H9 (cell line): ENCODE measurements around the gene TRIL. TPM values are rescaled to one million over a fixed set of nuclear protein-coding genes. Genes with fewer than 3 reads are reported as not detected.

ENCODE experiments used
- DNase-seq: peaks from one replicate; pipeline ENCODE4 v3.0.0-alpha.2; 2017
- H2AFZ ChIP-seq: one replicate; pipeline ENCODE4 v1.6.1; 2013; ENCODE audit warnings: mild to moderate bottlenecking, low read length, control low read depth, moderate library complexity
- H2AK5ac ChIP-seq: 2 replicates; pipeline ENCODE4 v1.6.1; 2013; ENCODE audit warnings: low read length, control low read depth, mixed read lengths; ENCODE audit not compliant: insufficient read length
- H2BK120ac ChIP-seq: one replicate; pipeline ENCODE4 v1.6.1; 2013; ENCODE audit warnings: low read depth, mild to moderate bottlenecking, low read length, control low read depth, inconsistent platforms; ENCODE audit not compliant: poor library complexity, severe bottlenecking
- H2BK12ac ChIP-seq: 2 replicates; pipeline ENCODE4 v1.6.1; 2013; ENCODE audit warnings: low read length, control low read depth, mixed read lengths, low read depth; ENCODE audit not compliant: insufficient read length
- H2BK15ac ChIP-seq: 2 replicates; pipeline ENCODE4 v1.6.1; 2013; ENCODE audit warnings: low read depth, low read length, control low read depth
- H2BK20ac ChIP-seq: one replicate; pipeline ENCODE4 v1.6.1; 2013; ENCODE audit warnings: low read depth, mild to moderate bottlenecking, low read length, control low read depth, inconsistent platforms; ENCODE audit not compliant: poor library complexity, severe bottlenecking
- H2BK5ac ChIP-seq: 2 replicates; pipeline ENCODE4 v1.6.1; 2013; ENCODE audit warnings: low read length, control low read depth, mixed read lengths; ENCODE audit not compliant: insufficient read length
- H3K14ac ChIP-seq: 2 replicates; pipeline ENCODE4 v1.6.1; 2013; ENCODE audit warnings: low read length, control low read depth; ENCODE audit not compliant: insufficient read depth
- H3K18ac ChIP-seq: 2 replicates; pipeline ENCODE4 v1.6.1; 2013; ENCODE audit warnings: low read depth, mild to moderate bottlenecking, mixed read lengths, low read length, control low read depth; ENCODE audit not compliant: insufficient read length
- H3K23ac ChIP-seq: 2 replicates; pipeline ENCODE4 v1.6.1; 2013; ENCODE audit warnings: low read length, control low read depth, mixed read lengths, low read depth; ENCODE audit not compliant: insufficient read length
- H3K23me2 ChIP-seq: 2 replicates; pipeline ENCODE4 v1.6.1; 2013; ENCODE audit warnings: low read depth, mild to moderate bottlenecking, mixed read lengths, low read length, control low read depth; ENCODE audit not compliant: insufficient read length, poor library complexity, severe bottlenecking
- H3K27ac ChIP-seq: 2 replicates; pipeline ENCODE4 v1.5.1; 2013; ENCODE audit warnings: low read length, control low read depth, mixed read lengths, low read depth; ENCODE audit not compliant: insufficient read length
- H3K27me3 ChIP-seq: 2 replicates; pipeline ENCODE4 v1.6.1; 2013; ENCODE audit warnings: low read length, control low read depth, inconsistent platforms; ENCODE audit not compliant: insufficient read depth
- H3K4ac ChIP-seq: 2 replicates; pipeline ENCODE4 v1.6.1; 2013; ENCODE audit warnings: low read depth, mild to moderate bottlenecking, control low read depth, inconsistent platforms, low read length, moderate library complexity
- H3K4me1 ChIP-seq: 2 replicates; pipeline ENCODE4 v1.6.1; 2013; ENCODE audit warnings: low read length, control low read depth, inconsistent platforms; ENCODE audit not compliant: insufficient read depth
- H3K4me2 ChIP-seq: 2 replicates; pipeline ENCODE4 v1.6.1; 2013; ENCODE audit warnings: low read length, control low read depth, mixed read lengths; ENCODE audit not compliant: insufficient read length, insufficient read depth
- H3K56ac ChIP-seq: 2 replicates; pipeline ENCODE4 v1.6.1; 2013; ENCODE audit warnings: low read depth, mild to moderate bottlenecking, mixed read lengths, low read length, control low read depth; ENCODE audit not compliant: insufficient read length
- H3K79me1 ChIP-seq: 2 replicates; pipeline ENCODE4 v1.6.1; 2013; ENCODE audit warnings: low read depth, mild to moderate bottlenecking, moderate library complexity, low read length, control low read depth, inconsistent platforms; ENCODE audit not compliant: insufficient read depth, poor library complexity, severe bottlenecking
- H3K79me2 ChIP-seq: 2 replicates; pipeline ENCODE4 v1.6.1; 2013; ENCODE audit warnings: low read length, control low read depth, inconsistent platforms; ENCODE audit not compliant: insufficient read depth
- H3K9ac ChIP-seq: 2 replicates; pipeline ENCODE4 v1.6.1; 2013; ENCODE audit warnings: low read length, control low read depth, mixed read lengths; ENCODE audit not compliant: insufficient read length; ENCODE audit errors: extremely low read depth
- H3K9me3 ChIP-seq: one replicate; pipeline ENCODE4 v1.6.1; 2013; ENCODE audit warnings: low read depth, low read length, inconsistent platforms; ENCODE audit not compliant: control insufficient read depth
- H3T11ph ChIP-seq: one replicate; pipeline ENCODE4 v1.6.1; 2013; ENCODE audit warnings: mild to moderate bottlenecking, low read length, control low read depth, inconsistent platforms
- H4K20me1 ChIP-seq: one replicate; pipeline ENCODE4 v1.6.1; 2013; ENCODE audit not compliant: control insufficient read depth, insufficient read length, insufficient read depth
- H4K5ac ChIP-seq: 2 replicates; pipeline ENCODE4 v1.6.1; 2013; ENCODE audit warnings: low read depth, mild to moderate bottlenecking, mixed read lengths, low read length, control low read depth; ENCODE audit not compliant: insufficient read length
- H4K8ac ChIP-seq: replicated peaks from 2 replicates; pipeline ENCODE4 v1.6.1; 2013; ENCODE audit warnings: low read length, control low read depth, mixed read lengths, low read depth; ENCODE audit not compliant: insufficient read length
- H4K91ac ChIP-seq: 2 replicates; pipeline ENCODE4 v1.6.1; 2013; ENCODE audit warnings: low read depth, mild to moderate bottlenecking, moderate library complexity, mixed read lengths, low read length, control low read depth; ENCODE audit not compliant: insufficient read length
- H3K27ac Mint-ChIP-seq, 3 experiments: 2 replicates in 2 of 3; 3 replicates in 1 of 3; pipeline ENCODE4 v1.8.0; 2020 to 2021; ENCODE audit warnings: mixed read lengths in 3 of 3, mild to moderate bottlenecking in 1 of 3, moderate library complexity in 1 of 3
- H3K27me3 Mint-ChIP-seq: 2 replicates; pipeline ENCODE4 v1.8.0; 2021; ENCODE audit warnings: low read depth, mild to moderate bottlenecking, moderate library complexity, mixed read lengths
- H3K36me3 Mint-ChIP-seq, 3 experiments: 2 replicates in 2 of 3; 3 replicates in 1 of 3; pipeline ENCODE4 v1.8.0; 2020 to 2021; ENCODE audit warnings: low read depth in 3 of 3, mixed read lengths in 3 of 3; ENCODE audit not compliant: insufficient read depth in 1 of 3
- H3K4me1 Mint-ChIP-seq, 2 experiments: 2 replicates each; pipeline ENCODE4 v1.8.0; 2020; ENCODE audit warnings: mixed read lengths in 2 of 2
- H3K4me3 Mint-ChIP-seq, 2 experiments: 2 replicates in 1 of 2; 3 replicates in 1 of 2; pipeline ENCODE4 v1.8.0; 2020 to 2021; ENCODE audit warnings: mild to moderate bottlenecking in 2 of 2, mixed read lengths in 2 of 2, moderate library complexity in 1 of 2
- H3K9me3 Mint-ChIP-seq, 2 experiments: 2 replicates in 1 of 2; 3 replicates in 1 of 2; pipeline ENCODE4 v1.8.0; 2020; ENCODE audit warnings: mild to moderate bottlenecking in 2 of 2, mixed read lengths in 2 of 2, moderate library complexity in 1 of 2
- WGBS: extraction: QIAGEN DNeasy Blood & Tissue Kit; methylation state at CpG from one replicate; pipeline ENCODE4 v1.1.7; 2013; ENCODE audit warnings: missing lambda C conversion rate, low lambda C conversion rate, mixed read lengths; ENCODE audit not compliant: insufficient read length; ENCODE audit errors: extremely low coverage; 5-methylcytosine and 5-hydroxymethylcytosine counted together
- total RNA-seq: library from RNA; stranded (reverse); gene quantifications from 2 replicates; pipeline ENCODE4 v1.2.1, GENCODE V29; 2021
- TF ChIP-seq, protein P1 (sequence below): fragments of 200-600 bp; sonication (generic); conservative IDR thresholded peaks from 3 replicates; pipeline ENCODE4 v1.8.0; 2021; ENCODE audit warnings: antibody characterized with exemption, mild to moderate bottlenecking

Gene TRIL
- total RNA-seq, 1 experiment from 2014 or later: 3.1 TPM

DNA sequence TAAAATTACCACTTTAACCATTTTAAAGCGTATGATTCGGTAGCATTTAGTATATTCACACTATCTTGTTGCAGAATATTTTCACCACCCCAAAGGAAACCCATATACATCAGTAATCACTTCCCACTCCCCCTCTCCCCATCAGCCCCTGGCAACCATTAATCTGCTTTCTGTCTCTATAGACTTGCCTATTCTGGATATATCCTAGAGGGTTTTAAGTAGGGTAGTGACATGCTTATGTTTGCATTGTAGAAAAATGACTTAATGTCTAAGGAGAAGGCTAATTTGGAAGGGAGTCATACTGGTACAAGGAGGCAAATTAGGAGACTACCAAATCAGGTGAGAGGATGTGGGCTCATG, 42.6 kb upstream of the TRIL start:
- no peak overlapping the region for H3K27ac Mint-ChIP-seq
- WGBS: no CpG with 5 or more reads among the region's 2 CpGs
- H4K91ac ChIP-seq: no peak overlapping the region

More for the DNA sequence above, 42.6 kb upstream of the TRIL start:
- Histone ChIP-seq H3K4me2 (no peak overlapping the region), H4K5ac (no peak overlapping the region), H4K8ac (no peak overlapping the region), H3K14ac (no peak overlapping the region), H3K4me1 (peaks cover 8% of the 10 kb centered on the region; the same call in 1 of the 2 replicates), H3K79me2 (no peaks in the 10 kb centered on the region), H2BK12ac (no peak overlapping the region), H3K27ac (no peak overlapping the region), H2BK5ac (no peak overlapping the region), H3T11ph (no peak overlapping the region), H3K9me3 (no peaks in the 10 kb centered on the region), H2BK120ac (no peak overlapping the region), H2BK15ac (no peak overlapping the region), H3K4ac (no peak overlapping the region), H2BK20ac (no peak overlapping the region), H3K79me1 (no peaks in the 10 kb centered on the region), H4K20me1 (no peaks in the 10 kb centered on the region), H3K23ac (no peak overlapping the region), H3K27me3 (no peaks in the 10 kb centered on the region), H3K23me2 (no peaks in the 10 kb centered on the region), H2AFZ (no peak overlapping the region), H3K18ac (no peak overlapping the region), H3K56ac (no peak overlapping the region), H3K9ac (no peak overlapping the region), H2AK5ac (no peak overlapping the region)
- Mint-ChIP-seq H3K27me3 (no peaks in the 10 kb centered on the region), H3K4me1 (peaks cover 23 to 35% of the 10 kb centered on the region in 2 experiments), H3K4me3 (no peak overlapping the region), H3K9me3 (peaks cover 10 to 12% of the 10 kb centered on the region in 2 experiments), H3K36me3 (peaks cover 0 to 16% (median 8%) of the 10 kb centered on the region in 3 experiments; a peak in 6 of 7 replicates)
- no peak for DNase-seq
- TF ChIP-seq, protein P1, sequence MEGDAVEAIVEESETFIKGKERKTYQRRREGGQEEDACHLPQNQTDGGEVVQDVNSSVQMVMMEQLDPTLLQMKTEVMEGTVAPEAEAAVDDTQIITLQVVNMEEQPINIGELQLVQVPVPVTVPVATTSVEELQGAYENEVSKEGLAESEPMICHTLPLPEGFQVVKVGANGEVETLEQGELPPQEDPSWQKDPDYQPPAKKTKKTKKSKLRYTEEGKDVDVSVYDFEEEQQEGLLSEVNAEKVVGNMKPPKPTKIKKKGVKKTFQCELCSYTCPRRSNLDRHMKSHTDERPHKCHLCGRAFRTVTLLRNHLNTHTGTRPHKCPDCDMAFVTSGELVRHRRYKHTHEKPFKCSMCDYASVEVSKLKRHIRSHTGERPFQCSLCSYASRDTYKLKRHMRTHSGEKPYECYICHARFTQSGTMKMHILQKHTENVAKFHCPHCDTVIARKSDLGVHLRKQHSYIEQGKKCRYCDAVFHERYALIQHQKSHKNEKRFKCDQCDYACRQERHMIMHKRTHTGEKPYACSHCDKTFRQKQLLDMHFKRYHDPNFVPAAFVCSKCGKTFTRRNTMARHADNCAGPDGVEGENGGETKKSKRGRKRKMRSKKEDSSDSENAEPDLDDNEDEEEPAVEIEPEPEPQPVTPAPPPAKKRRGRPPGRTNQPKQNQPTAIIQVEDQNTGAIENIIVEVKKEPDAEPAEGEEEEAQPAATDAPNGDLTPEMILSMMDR: no peak
